Activated T-cell treated with anti-CD3 and anti-CD28 coated beads, Interleukin-2, amount 50 U/mL, for 4 hours (primary cell): ENCODE measurements around the gene ABCC1. TPM values are rescaled to one million over a fixed set of nuclear protein-coding genes. Genes with fewer than 3 reads are reported as not detected.
"Not testable (repeated sequence)": the region's sequence is repeated elsewhere in the genome, so short reads cannot be mapped to it uniquely, and the experiment has no call there.

Experiments
- ATAC-seq, 2 donors: fragments of 200-7000 bp; cut with Tn5 transposase; one replicate each; pipeline ENCODE4 v1.10.0; 2021
- DNase-seq: peaks from one replicate; pipeline ENCODE4 v3.0.0-alpha.2; 2020
- H3K27me3 Mint-ChIP-seq: one replicate; pipeline ENCODE4 v1.8.0; 2021; ENCODE audit warnings: low read depth, mixed read lengths
- H3K36me3 Mint-ChIP-seq: one replicate; pipeline ENCODE4 v1.8.0; 2022; ENCODE audit warnings: mixed read lengths; ENCODE audit not compliant: insufficient read depth
- H3K4me1 Mint-ChIP-seq: one replicate; pipeline ENCODE4 v1.8.0; 2021; ENCODE audit warnings: low read depth, mixed read lengths
- H3K4me3 Mint-ChIP-seq: one replicate; pipeline ENCODE4 v1.8.0; 2021; ENCODE audit warnings: mild to moderate bottlenecking, moderate library complexity, mixed read lengths
- H3K9me3 Mint-ChIP-seq: one replicate; pipeline ENCODE4 v1.8.0; 2021; ENCODE audit warnings: mixed read lengths
- total RNA-seq, 3 donors: library from RNA; stranded (reverse); gene quantifications; one replicate each; pipeline ENCODE4 v1.2.1, GENCODE V29; 2021

Gene ABCC1
- total RNA-seq, 3 donors from 2014 or later, result 53.3 to 59.5 (median 54.3) TPM

DNA sequence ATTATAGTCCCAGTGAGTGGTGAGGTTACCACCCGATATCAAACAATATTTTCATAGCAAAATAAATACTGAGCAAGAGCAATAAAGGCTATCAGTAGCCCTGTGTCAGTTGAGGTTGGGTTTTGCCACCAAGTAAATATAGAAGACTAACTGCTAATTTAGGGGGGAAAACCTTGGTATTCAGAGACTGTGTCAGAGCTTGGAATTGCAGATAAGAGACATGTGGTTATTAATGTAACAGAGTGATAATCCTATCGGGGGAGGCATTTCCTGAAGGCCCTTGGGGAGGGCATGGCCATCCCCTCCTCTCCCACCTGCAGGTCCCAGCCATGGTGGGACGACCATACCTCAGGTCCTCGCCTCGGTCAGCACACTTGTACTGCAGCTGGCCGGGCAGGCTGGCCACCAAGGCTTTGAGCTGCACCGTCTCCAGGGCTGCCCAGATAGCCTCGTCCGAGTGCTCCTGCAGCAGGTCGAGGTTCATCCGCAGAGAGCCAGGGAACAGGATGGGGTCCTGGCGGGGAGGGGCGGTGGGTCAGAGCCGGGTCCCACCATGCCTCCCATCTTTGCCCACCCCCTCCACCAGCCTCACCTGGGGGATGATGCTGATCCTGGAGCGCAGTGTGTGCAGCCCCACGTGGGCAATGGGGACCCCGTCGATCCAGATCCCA is 205.0 kb downstream of the ABCC1 start:
- no peak overlapping the region for H3K4me3 Mint-ChIP-seq
- ATAC-seq, result no peak
- H3K27me3 Mint-ChIP-seq, result no peaks in the 10 kb centered on the region
- DNase-seq, result no peak
- peaks cover 10% of the 10 kb centered on the region for H3K9me3 Mint-ChIP-seq
- H3K36me3 Mint-ChIP-seq, result no peaks in the 10 kb centered on the region
- no peaks in the 10 kb centered on the region for H3K4me1 Mint-ChIP-seq

GRCh38 chr16:16155234-16155633 is 205.8 kb downstream of the ABCC1 start:
- Mint-ChIP-seq H3K4me3 (no peak overlapping the region), H3K9me3 (peaks cover 10% of the 10 kb centered on the region), H3K4me1 (no peaks in the 10 kb centered on the region), H3K27me3 (no peaks in the 10 kb centered on the region), H3K36me3 (no peaks in the 10 kb centered on the region)
- DNase-seq, result no peak
- no peak for ATAC-seq

- H3K4me3 Mint-ChIP-seq, result no peak overlapping the region
Measured at GRCh38 chr16:16157166-16157565, 207.8 kb downstream of the ABCC1 start.

GRCh38 chr16:16158082-16158658 is 208.8 kb downstream of the ABCC1 start:
- Mint-ChIP-seq H3K9me3 (peaks cover 10% of the 10 kb centered on the region), H3K4me3 (no peak overlapping the region), H3K36me3 (no peaks in the 10 kb centered on the region), H3K4me1 (no peaks in the 10 kb centered on the region), H3K27me3 (no peaks in the 10 kb centered on the region)
- DNase-seq (no peak), ATAC-seq (no peak)

More at GRCh38 chr16:16157166-16157565, 207.8 kb downstream of the ABCC1 start:
- Mint-ChIP-seq H3K27me3 (no peaks in the 10 kb centered on the region), H3K36me3 (no peaks in the 10 kb centered on the region), H3K9me3 (peaks cover 10% of the 10 kb centered on the region), H3K4me1 (no peaks in the 10 kb centered on the region)
- ATAC-seq (no peak), DNase-seq (no peak)

DNA sequence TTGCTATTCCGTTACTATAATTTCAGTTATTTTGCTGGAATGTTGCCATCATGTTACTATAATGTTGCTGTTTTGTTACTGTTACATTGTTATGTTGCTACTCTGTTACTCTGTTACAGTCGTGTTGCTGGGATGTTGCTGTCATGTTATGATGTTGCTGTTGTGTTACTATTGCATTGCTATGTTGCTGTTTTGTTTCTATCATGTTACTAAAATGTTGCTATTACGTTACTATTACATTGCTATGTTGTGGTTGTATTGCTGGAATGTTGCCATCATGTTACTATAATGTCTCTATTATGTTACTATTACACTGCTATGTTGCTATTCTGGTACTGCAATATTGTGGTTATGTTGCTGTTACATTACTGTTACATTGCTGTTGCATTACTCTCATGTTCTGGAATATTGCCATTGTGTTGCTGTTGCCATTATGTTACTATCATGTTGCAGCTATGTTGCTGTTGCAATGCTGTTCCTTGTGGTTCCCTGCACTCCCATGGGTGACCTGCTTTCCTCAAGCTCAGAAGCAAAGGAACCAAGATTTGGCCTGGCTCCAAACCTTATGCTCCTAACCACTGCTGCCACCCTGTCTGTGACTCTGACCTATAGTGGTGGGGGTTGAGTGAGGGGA is 209.4 kb downstream of the ABCC1 start:
- Mint-ChIP-seq H3K27me3 (no peaks in the 10 kb centered on the region), H3K4me1 (no peaks in the 10 kb centered on the region), H3K4me3 (no peak overlapping the region), H3K9me3 (peaks cover 10% of the 10 kb centered on the region), H3K36me3 (no peaks in the 10 kb centered on the region)
- DNase-seq, result no peak
- ATAC-seq, result no peak

DNA sequence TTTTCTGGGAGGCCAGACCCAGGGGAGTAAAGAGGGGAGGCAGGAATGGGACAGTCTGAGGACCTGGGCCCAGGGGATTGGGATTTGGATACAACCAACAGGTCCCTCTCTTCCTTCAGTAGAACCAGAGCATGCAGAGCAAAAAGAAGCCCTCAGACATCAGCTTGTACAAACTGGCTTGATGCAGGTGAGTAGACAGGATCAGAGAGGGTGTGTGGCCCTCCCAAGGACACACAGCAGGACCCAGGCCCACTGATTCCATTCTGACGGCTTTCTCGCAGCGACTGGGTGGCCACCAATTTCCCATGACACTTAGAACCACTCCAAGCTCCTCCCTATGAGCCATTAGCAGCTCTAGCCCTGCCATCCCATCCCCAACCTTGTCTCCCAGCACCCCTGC is 210.2 kb downstream of the ABCC1 start:
- H3K9me3 Mint-ChIP-seq, result peaks cover 10% of the 10 kb centered on the region
- no peaks in the 10 kb centered on the region for H3K36me3 Mint-ChIP-seq
- no peaks in the 10 kb centered on the region for H3K27me3 Mint-ChIP-seq
- no peak overlapping the region for H3K4me3 Mint-ChIP-seq
- ATAC-seq (no peak), DNase-seq (no peak)
- H3K4me1 Mint-ChIP-seq, result no peaks in the 10 kb centered on the region

- Mint-ChIP-seq H3K4me3 (no peak overlapping the region), H3K4me1 (no peaks in the 10 kb centered on the region), H3K9me3 (peaks cover 10% of the 10 kb centered on the region), H3K27me3 (no peaks in the 10 kb centered on the region), H3K36me3 (no peaks in the 10 kb centered on the region)
- DNase-seq (no peak), ATAC-seq (no peak)
Measured at GRCh38 chr16:16161319-16161718, 211.9 kb downstream of the ABCC1 start.

- H3K36me3 Mint-ChIP-seq, H3K27me3 Mint-ChIP-seq, H3K4me3 Mint-ChIP-seq, H3K4me1 Mint-ChIP-seq, DNase-seq, ATAC-seq: not testable (repeated sequence)
- H3K9me3 Mint-ChIP-seq, result peaks cover 10% of the 10 kb centered on the region
Measured at GRCh38 chr16:16161840-16162239, 212.4 kb downstream of the ABCC1 start.

DNA sequence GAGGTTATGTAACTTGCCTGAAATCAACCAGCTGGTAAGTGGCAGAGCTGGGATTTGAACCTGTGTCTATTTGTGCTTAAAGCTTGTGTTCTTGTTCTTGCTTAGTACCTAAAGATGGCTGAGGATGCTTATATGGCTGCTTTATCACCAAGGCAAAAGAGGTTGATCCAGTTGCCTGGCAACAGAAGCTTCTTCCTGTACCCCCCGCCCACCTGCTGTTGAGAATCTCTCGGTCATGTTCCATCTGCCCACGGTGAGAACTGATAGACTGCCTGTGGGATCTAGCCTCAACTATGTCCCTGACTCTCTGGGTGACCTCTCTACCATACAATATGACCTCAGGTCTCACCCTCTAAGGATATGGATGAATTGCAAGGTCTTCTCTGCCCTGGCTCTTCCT is 213.2 kb downstream of the ABCC1 start:
- H3K36me3 Mint-ChIP-seq, result no peaks in the 10 kb centered on the region
- H3K4me1 Mint-ChIP-seq, result no peaks in the 10 kb centered on the region
- H3K4me3 Mint-ChIP-seq, result no peak overlapping the region
- DNase-seq (no peak), ATAC-seq (peak in 1 of 2 donors; percentile 32)
- H3K9me3 Mint-ChIP-seq, result peaks cover 10% of the 10 kb centered on the region
- H3K27me3 Mint-ChIP-seq, result no peaks in the 10 kb centered on the region

GRCh38 chr16:16163109-16163508 is 213.7 kb downstream of the ABCC1 start:
- Mint-ChIP-seq H3K4me1 (no peaks in the 10 kb centered on the region), H3K36me3 (no peaks in the 10 kb centered on the region), H3K27me3 (no peaks in the 10 kb centered on the region), H3K4me3 (no peak overlapping the region), H3K9me3 (peaks cover 8% of the 10 kb centered on the region)
- ATAC-seq (no peak), DNase-seq (no peak)

- no peaks in the 10 kb centered on the region for H3K36me3 Mint-ChIP-seq
- no peaks in the 10 kb centered on the region for H3K4me1 Mint-ChIP-seq
- peaks cover 3% of the 10 kb centered on the region for H3K9me3 Mint-ChIP-seq
- no peaks in the 10 kb centered on the region for H3K27me3 Mint-ChIP-seq
- no peak for DNase-seq
- ATAC-seq, result no peak
- H3K4me3 Mint-ChIP-seq, result no peak overlapping the region
Measured at GRCh38 chr16:16163571-16163970, 214.2 kb downstream of the ABCC1 start.

GRCh38 chr16:16164243-16164642 is 214.8 kb downstream of the ABCC1 start:
- no peak overlapping the region for H3K4me3 Mint-ChIP-seq
- no peaks in the 10 kb centered on the region for H3K36me3 Mint-ChIP-seq
- H3K4me1 Mint-ChIP-seq, result no peaks in the 10 kb centered on the region
- no peaks in the 10 kb centered on the region for H3K9me3 Mint-ChIP-seq
- DNase-seq (no peak), ATAC-seq (no peak)
- H3K27me3 Mint-ChIP-seq, result no peaks in the 10 kb centered on the region

DNA sequence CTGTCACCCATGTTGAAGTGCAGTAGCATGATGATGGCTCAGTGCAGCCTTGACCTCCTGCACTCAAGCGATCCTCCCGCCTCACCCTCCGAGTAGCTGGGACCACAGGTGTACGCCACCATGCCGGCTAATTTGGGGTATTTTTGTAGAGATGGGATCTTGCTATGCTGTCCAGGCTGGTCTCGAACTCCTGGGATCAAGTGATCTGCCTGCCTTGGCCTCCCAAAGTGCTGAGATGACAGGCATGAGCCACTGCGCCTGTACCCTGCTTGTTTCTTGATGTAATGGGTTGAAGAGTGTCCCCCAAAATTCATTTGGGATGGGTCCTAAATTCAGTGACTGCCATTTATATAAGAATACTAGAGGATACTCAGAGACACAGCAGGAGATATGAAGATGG is 216.7 kb downstream of the ABCC1 start:
- DNase-seq, result no peak
- no peaks in the 10 kb centered on the region for H3K9me3 Mint-ChIP-seq
- no peaks in the 10 kb centered on the region for H3K27me3 Mint-ChIP-seq
- no peaks in the 10 kb centered on the region for H3K36me3 Mint-ChIP-seq
- ATAC-seq, result no peak
- no peaks in the 10 kb centered on the region for H3K4me1 Mint-ChIP-seq
- no peak overlapping the region for H3K4me3 Mint-ChIP-seq

DNA sequence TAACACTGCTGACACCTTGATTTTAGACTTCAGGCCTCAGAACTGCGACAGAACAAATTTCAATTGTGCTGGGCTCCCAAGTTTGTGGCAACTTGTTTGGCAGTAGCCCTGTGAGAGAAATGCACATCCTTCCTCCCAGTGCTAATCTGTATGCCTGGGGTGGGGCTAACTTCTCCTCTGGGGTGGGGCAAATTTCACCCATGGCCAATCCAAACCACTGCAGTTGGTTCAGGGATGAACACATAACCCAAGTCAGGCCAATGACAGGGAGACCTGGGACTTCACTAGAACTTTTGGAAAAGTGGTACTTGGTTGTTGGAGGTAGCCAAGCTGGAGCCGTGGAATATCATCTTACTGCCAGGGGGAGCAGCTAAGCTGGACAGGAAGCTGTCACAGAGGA is 217.5 kb downstream of the ABCC1 start:
- no peak overlapping the region for H3K4me3 Mint-ChIP-seq
- DNase-seq, result no peak
- no peaks in the 10 kb centered on the region for H3K36me3 Mint-ChIP-seq
- no peaks in the 10 kb centered on the region for H3K27me3 Mint-ChIP-seq
- ATAC-seq, result no peak
- no peaks in the 10 kb centered on the region for H3K4me1 Mint-ChIP-seq
- no peaks in the 10 kb centered on the region for H3K9me3 Mint-ChIP-seq

DNA sequence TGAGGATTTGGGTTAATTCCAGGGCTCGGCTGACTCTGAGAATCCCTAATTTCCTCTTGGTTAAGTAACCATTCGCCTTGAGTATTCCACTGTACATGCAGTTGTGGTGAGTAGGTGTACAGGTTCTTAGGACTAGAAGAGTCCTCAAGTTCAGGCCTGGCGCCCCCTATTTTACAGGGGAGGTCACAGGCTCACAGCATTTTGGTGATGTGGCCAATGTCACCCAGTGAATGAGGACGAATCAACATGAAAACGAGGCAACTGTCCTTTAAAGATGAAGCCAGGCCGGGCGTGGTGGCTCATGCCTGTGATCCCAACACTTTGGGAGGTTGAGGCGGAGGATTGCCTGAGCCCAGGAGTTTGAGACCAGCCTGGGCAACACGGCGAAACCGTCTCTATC is 218.5 kb downstream of the ABCC1 start:
- H3K4me1 Mint-ChIP-seq, result no peaks in the 10 kb centered on the region
- no peaks in the 10 kb centered on the region for H3K36me3 Mint-ChIP-seq
- no peaks in the 10 kb centered on the region for H3K9me3 Mint-ChIP-seq
- no peak for ATAC-seq
- H3K27me3 Mint-ChIP-seq, result no peaks in the 10 kb centered on the region
- no peak for DNase-seq
- no peak overlapping the region for H3K4me3 Mint-ChIP-seq
